Esophagus squamous epithelium (tissue), 5 donors: ENCODE data around the gene WDR46. TPM values are rescaled to one million over a fixed set of nuclear protein-coding genes. Genes with fewer than 3 reads are reported as not detected.

Experiments used
- DNase-seq: peaks from one replicate; lab custom pipeline; 2025; lab: John Stamatoyannopoulos, UW
- H3K27ac ChIP-seq, 4 donors: fragments of 200-600 bp; sonication (generic); one replicate each; pipeline ENCODE4 v1.5.1; 2016 to 2019; ENCODE audit warnings: mild to moderate bottlenecking in 1 of 4
- H3K27me3 ChIP-seq, 4 donors: fragments of 200-600 bp; sonication (generic); 1 replicate in 3 of 4; 2 replicates in 1 of 4; pipeline versions ENCODE4 v1.5.1 to v1.6.0; 2017 to 2021; ENCODE audit warnings: antibody characterized with exemption in 1 of 4
- H3K36me3 ChIP-seq, 3 donors: fragments of 200-600 bp; sonication (generic); one replicate each; pipeline ENCODE4 v1.5.1; 2016 to 2019
- H3K4me1 ChIP-seq, 3 donors: fragments of 200-600 bp; sonication (generic); one replicate each; pipeline ENCODE4 v1.5.1; 2017 to 2019
- H3K4me3 ChIP-seq, 4 donors: fragments of 200-600 bp; sonication (generic); 1 replicate in 3 of 4; 2 replicates in 1 of 4; pipeline ENCODE4 v1.5.1; 2016 to 2019; ENCODE audit warnings: mild to moderate bottlenecking in 2 of 4, moderate library complexity in 1 of 4
- H3K9me3 ChIP-seq, 3 donors: fragments of 200-600 bp; sonication (generic); one replicate each; pipeline ENCODE4 v1.5.1; 2016 to 2019
- CTCF ChIP-seq, 6 experiments: fragments of 450-650 bp in 4 of 6; fragments of 200-600 bp in 2 of 6; sonication (generic) in 2 of 6; IDR thresholded peaks; one replicate each; pipeline ENCODE4 v1.5.1; 2016 to 2019; ENCODE audit warnings: antibody characterized with exemption in 6 of 6, mild to moderate bottlenecking in 4 of 6, moderate library complexity in 4 of 6
- POLR2A ChIP-seq, 4 donors: fragments of 450-650 bp; IDR thresholded peaks; one replicate each; pipeline ENCODE4 v1.6.1; 2017; ENCODE audit warnings: antibody characterized with exemption in 4 of 4, mild to moderate bottlenecking in 4 of 4, moderate library complexity in 3 of 4
- WGBS, 2 donors: methylation state at CpG; one replicate each; pipeline ENCODE4 v1.1.5; 2018; 5-methylcytosine and 5-hydroxymethylcytosine counted together
- intact Hi-C: fragments of 100-400 bp; cut with DNase I; formaldehyde crosslinking; loops from one replicate; pipeline ENCODE4 v1.15.0; 2022
- total RNA-seq, 4 donors: library from RNA; depleted of rRNA; stranded (reverse); fragments of >200 nt; gene quantifications; one replicate each; pipeline ENCODE4 v1.1.0, GENCODE V29; 2016
- donor health status: DM: yes; HTN: yes; CAD: no.

WDR46 gene
- total RNA-seq, 4 donors from 2014 or later: 30.0 to 62.3 (median 55.6) TPM

DNA sequence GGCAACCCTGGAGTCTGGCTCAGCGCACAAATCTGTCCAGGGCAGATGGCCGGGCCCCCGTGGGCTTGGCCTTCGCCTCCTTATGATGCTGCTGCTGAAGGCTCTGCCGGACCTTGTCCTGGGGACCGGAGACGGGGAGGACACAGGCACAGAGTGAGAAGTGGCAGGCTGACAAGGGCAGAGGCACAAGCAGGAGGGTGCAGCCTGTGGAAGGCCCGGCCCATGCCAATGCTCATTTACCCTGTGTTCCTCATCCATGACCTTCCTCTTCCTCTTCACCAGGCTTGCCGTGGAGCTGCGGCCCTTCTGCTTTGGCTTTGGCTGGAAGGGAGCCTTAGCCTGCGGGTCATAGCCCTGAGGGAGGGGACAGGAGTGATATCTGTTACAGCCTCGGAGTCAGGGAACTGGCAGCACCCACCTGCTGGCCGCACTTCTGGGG is 9.8 kb downstream of the WDR46 start:
- intact Hi-C loops: no loop called here
- H3K27me3 ChIP-seq: no peaks in the 10 kb centered on the region
- peak overlapping the region; percentile 6 to 98 (median 96) for H3K27ac ChIP-seq
- no peak overlapping the region for H3K4me3 ChIP-seq
- 57 to 100% methylated on average over 1 to 6 of the region's 13 CpGs for WGBS, 2 donors
- H3K9me3 ChIP-seq: no peaks in the 10 kb centered on the region
- peaks cover 15 to 57% (median 33%) of the 10 kb centered on the region in 3 donors for H3K4me1 ChIP-seq
- peaks cover 7 to 87% (median 32%) of the 10 kb centered on the region in 3 donors for H3K36me3 ChIP-seq
- TF ChIP-seq CTCF (IDR thresholded peaks at IDR 0.05) (no peak), POLR2A (IDR thresholded peaks at IDR 0.05) (no peak)
- no peak for DNase-seq

DNA sequence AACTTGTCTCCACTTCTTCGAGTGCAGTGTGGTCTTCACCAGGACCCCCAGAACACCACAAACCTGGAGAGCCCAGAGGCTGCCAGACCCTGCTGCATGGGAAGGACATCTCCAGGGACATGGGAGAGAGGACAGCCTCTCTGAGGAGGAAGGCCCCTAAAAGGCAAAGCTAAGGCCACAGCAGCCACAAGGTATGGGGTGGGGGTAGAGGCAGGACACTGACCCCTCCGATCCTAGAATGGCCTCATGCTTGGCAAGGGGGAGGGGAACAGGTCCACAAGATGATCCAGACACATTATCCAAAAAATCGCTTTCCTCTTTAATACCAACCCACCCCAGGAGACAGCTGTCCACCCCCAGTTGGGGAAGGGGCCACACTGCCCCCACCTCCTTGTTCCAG is 10.2 kb downstream of the WDR46 start:
- peak overlapping the region; percentile 6 to 98 (median 96) for H3K27ac ChIP-seq
- WGBS, 2 donors: 82 to 93% methylated on average over 3 of the region's 3 CpGs
- H3K36me3 ChIP-seq: peaks cover 7 to 87% (median 32%) of the 10 kb centered on the region in 3 donors
- H3K27me3 ChIP-seq: no peaks in the 10 kb centered on the region
- DNase-seq: no peak
- intact Hi-C loops: no loop called here
- H3K9me3 ChIP-seq: no peaks in the 10 kb centered on the region
- peaks cover 15 to 62% (median 38%) of the 10 kb centered on the region in 3 donors for H3K4me1 ChIP-seq
- TF ChIP-seq POLR2A (IDR thresholded peaks at IDR 0.05) (no peak), CTCF (IDR thresholded peaks at IDR 0.05) (no peak)
- H3K4me3 ChIP-seq: no peak overlapping the region

- WGBS, 2 donors: 71% methylated on average over 4 of the region's 9 CpGs; no CpG with 5 or more reads in 1 of the 2 donors
- Histone ChIP-seq H3K4me3 (peak overlapping the region in 3 of 4 donors; percentile 65 to 87 (median 75)), H3K27ac (peak overlapping the region; percentile 94 to 98 (median 97)), H3K9me3 (no peaks in the 10 kb centered on the region), H3K4me1 (peaks cover 15 to 66% (median 42%) of the 10 kb centered on the region in 3 donors), H3K27me3 (no peaks in the 10 kb centered on the region), H3K36me3 (peaks cover 7 to 87% (median 32%) of the 10 kb centered on the region in 3 donors)
- DNase-seq: no peak
- intact Hi-C loops: no loop called here
- TF ChIP-seq CTCF (IDR thresholded peaks at IDR 0.05) (no peak), POLR2A (IDR thresholded peaks at IDR 0.05) (no peak)
Measured at GRCh38 chr6:33278392-33278741, 10.7 kb downstream of the WDR46 start.

GRCh38 chr6:33277663-33278391 is 11.2 kb downstream of the WDR46 start:
- peak overlapping the region; percentile 94 to 98 (median 97) for H3K27ac ChIP-seq
- DNase-seq: no peak
- intact Hi-C loops: no loop called here
- peaks cover 7 to 86% (median 32%) of the 10 kb centered on the region in 3 donors for H3K36me3 ChIP-seq
- TF ChIP-seq POLR2A (IDR thresholded peaks at IDR 0.05): no peak
- TF ChIP-seq CTCF (IDR thresholded peaks at IDR 0.05): no peak
- peaks cover 17 to 72% (median 47%) of the 10 kb centered on the region in 3 donors for H3K4me1 ChIP-seq
- no peaks in the 10 kb centered on the region for H3K9me3 ChIP-seq
- 27 to 36% methylated on average over 7 to 10 of the region's 39 CpGs for WGBS, 2 donors
- H3K4me3 ChIP-seq: peak overlapping the region; percentile 46 to 87 (median 70)
- no peaks in the 10 kb centered on the region for H3K27me3 ChIP-seq
